ENCODE measurements around the gene PDE8A.
A peak's percentile ranks its signal among the peaks of the same experiment; 100 is the strongest.
"Not testable (repeated sequence)": the region's sequence is repeated elsewhere in the genome, so short reads cannot be mapped to it uniquely, and the experiment has no call there.

Gene PDE8A

DNA sequence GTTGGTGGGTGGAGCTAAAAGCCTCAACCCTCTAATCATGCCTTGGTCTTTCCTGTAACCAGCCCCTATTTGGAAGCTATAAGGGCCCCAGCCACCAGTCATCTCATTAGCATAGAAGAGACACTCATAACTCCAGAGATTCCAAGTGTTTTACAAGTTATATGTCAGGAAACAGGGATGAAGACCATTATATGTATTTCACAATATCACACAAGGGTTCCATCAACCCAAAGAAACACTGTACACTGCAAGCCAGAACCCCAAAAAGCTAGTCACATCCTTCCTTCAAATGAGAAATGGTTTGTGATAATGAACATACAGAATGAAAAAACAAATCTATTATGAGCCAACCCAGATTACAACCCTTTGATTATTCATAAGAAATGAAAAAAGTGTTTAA lies 175.7 kb downstream of the PDE8A start:
- no peak for DNase-seq (ENCODE audit: extremely low read depth in 1 of 2, low read depth in 1 of 2)

GRCh38 chr15:85162237-85162636 lies 180.6 kb downstream of the PDE8A start:
- no peak for DNase-seq (ENCODE audit: extremely low read depth in 1 of 2, low read depth in 1 of 2)

DNA sequence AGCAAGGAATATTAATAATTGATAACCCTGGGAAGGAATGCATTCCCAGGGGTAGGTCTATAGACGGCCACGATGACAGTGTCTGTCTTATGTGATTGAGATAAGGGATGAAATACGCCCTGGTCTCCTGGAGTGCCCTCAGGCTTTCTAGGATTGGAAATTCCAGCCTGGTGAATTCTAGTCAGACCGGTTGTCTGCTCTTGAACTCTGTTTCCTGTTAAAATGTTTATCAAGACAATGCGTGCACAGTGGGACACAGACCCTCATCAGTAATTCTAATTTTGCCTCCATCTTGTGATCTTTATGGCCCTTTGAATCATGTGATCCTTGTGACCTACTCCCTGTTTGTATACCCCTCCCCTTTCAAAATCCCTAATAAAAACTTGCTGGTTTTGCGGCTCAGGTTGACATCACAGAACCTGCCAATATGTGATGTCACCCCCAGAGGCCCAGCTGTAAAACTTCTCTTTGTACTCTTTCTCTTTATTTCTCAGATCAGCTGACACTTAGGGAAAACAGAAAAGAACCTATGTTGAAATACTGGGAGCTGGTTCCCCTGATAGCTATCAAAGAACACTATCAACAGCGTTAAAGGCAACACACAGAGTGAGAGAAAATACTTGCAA lies 183.3 kb downstream of the PDE8A start:
- DNase-seq (ENCODE audit: extremely low read depth in 1 of 2, low read depth in 1 of 2): no peak

DNA sequence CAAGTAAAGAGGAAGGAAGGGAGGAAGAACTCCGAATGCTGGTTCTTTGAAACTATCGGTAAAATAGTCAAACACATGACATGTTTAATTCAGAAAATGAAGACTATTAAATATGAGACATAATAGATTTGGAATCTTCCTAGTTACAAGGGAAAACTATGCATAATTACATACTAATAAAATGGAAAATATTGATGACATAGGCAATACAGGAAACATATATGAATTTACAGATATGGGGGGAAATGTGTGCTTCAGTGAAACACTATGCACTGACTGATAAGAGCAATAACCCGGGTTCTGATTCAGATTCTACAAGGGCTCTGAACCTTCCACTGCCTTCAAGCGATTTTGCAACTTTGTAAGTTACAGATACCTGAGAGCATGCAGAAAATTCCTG lies 185.9 kb downstream of the PDE8A start:
- no peak for DNase-seq (ENCODE audit: extremely low read depth in 1 of 2, low read depth in 1 of 2)

DNA sequence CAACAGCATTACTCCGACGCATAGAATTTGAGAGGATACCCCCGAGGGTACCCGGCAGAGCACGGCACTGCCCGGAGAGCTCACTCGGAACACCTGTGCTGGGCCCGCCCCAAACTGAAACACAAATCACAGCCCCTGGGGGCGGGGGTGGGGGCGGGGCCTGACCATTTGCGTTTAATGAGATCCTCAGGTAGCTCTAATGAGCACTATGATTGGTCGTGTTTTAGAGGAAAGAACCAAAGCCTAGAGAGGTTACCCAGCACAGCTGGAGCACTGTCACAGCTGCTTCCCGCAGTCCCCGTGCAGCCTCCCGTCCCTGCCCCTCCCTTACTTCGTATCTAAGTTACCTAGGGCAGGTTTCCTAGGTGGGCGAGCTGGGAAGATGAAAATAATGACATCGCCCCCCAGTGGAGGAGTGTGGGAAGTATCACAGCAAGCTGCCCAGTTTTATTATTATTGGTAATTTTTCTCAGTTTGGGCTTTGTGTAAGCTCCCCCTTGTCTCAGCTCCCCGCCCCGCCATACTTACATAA lies 187.1 kb downstream of the PDE8A start:
- DNase-seq (ENCODE audit: extremely low read depth in 1 of 2, low read depth in 1 of 2): peak; percentile 1 to 16

GRCh38 chr15:85171736-85172135 lies 190.1 kb downstream of the PDE8A start:
- DNase-seq (ENCODE audit: extremely low read depth in 1 of 2, low read depth in 1 of 2): no peak

GRCh38 chr15:85172846-85173490 lies 191.3 kb downstream of the PDE8A start:
- DNase-seq (ENCODE audit: extremely low read depth in 1 of 2, low read depth in 1 of 2): no peak

DNA sequence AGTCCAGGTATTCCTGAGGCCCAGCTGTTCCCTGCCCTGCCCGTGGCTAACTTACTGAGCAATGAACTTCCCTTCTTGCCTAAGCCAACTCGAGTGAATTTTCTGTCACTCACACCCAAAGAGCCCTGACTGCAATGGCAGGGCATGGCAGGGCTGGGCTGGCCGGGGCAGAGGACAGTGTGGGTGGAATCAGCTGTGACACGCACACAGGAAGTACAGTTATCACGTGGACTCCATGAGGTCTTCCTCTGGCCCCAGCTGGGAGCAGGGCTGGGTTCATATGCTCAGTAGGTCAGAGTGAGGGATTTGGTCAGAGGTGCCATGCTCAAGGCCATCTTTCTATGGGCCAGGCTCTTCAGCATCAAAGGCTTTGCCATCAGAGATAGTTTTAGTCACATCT lies 192.0 kb downstream of the PDE8A start:
- DNase-seq (ENCODE audit: extremely low read depth in 1 of 2, low read depth in 1 of 2): not testable (repeated sequence)

DNA sequence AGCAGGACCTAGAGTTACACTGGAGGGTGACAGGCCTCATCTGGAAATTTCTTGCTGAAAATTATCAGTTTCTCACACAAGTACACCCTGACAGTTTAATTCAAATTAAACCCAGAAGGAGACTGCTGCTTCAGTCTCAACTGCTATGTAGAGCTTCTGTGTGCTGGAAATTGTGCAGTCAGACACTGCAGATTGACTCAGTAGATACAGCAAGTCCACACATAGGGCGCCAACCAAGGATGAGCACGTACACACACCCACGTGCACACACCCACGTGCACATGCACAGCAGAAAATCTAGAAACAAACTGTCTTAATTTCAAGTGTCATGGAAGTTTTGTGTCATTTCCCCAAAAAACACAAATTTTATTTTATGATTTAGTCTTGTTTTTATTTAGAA lies 192.9 kb downstream of the PDE8A start:
- no peak for DNase-seq (ENCODE audit: extremely low read depth in 1 of 2, low read depth in 1 of 2)

DNA sequence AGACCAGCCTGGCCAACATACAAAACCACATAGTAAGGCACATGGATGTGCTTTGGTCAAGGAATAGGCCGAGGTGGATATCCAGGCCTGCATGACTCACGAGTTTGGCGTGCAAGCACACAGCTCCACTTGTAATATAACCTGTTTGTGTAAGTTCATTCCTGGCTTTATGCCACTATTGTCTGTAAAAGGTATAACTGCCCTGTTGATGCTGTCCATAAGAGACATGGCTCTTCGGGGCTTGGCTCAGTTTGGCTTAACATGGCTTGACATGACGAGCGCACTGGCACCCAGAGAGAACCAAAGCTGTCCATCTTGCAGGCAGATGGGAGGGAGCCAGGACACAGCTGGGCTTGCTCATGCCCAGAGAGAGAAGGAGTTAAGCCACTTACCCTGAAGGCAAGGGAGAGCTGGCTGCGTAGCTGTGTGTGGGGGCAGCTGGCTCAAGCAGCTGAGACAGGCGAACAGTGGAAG lies 195.4 kb downstream of the PDE8A start:
- not testable (repeated sequence) for DNase-seq (ENCODE audit: extremely low read depth in 1 of 2, low read depth in 1 of 2)

GRCh38 chr15:85178308-85178707 lies 196.7 kb downstream of the PDE8A start:
- no peak for DNase-seq (ENCODE audit: extremely low read depth in 1 of 2, low read depth in 1 of 2)

DNA sequence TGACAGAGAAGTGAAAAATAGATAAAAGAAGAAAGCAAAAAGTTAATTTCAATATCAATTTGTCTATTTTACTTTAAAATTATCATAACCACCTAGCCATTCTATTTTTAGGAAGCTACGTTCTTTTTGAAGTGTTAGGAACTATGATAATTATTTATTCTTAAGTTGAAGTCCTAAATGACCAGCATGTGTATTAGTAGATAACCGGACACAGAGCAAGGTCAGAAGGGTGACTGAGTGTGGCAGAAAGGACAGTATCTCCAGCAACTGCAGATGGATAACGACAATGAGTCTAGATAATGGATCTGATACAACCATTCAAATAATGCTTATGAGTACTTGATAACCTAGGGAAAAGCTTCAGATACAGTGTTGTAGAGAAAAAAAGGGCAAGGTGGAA lies 198.0 kb downstream of the PDE8A start:
- no peak for DNase-seq (ENCODE audit: extremely low read depth in 1 of 2, low read depth in 1 of 2)

GRCh38 chr15:85185350-85185749 lies 203.7 kb downstream of the PDE8A start:
- not testable (repeated sequence) for DNase-seq (ENCODE audit: extremely low read depth in 1 of 2, low read depth in 1 of 2)

DNA sequence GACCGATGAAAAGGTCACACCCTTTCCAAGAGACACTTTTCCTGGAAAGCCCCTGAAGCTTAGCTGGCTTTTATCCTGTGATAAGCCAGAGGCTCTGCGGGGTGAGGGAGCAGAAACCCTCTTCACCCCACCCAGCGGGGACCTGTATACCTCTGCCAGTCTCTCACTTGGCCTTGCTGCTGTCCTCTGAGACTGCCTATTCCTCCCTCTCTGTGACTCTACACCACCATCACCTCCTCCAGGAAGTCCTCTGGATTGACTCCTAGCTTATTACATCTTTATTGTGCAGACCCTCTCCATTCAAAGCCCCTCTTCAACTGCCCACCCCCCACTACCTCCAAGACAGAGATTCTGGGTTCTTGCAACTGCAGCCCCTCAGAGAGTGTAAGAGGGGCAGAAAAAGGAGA lies 206.5 kb downstream of the PDE8A start:
- not testable (repeated sequence) for DNase-seq (ENCODE audit: extremely low read depth in 1 of 2, low read depth in 1 of 2)
